ENCODE data around the gene C9orf85.
A peak's percentile ranks its signal among the peaks of the same experiment; 100 is the strongest.

The C9orf85 gene

DNA sequence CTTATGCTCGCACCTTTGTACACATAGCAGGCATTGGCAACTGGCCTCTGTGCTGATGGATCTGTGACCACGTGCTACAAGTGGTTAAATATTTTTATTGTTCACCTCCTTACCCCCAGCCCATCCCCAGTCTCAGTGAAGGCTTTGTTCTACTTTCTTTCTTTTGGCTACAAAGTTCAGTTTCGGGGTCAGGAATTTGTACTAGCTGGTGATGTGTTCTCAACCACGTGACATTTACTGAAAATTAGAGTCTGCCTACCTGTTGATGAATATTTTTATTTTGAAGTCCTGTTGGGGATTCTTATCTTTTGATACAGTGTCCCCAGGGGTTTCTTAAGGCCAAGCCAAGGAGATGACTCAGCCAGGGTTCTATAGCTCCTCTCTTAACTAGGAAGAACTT, 101.2 kb downstream of the C9orf85 start:
- Histone ChIP-seq H3K4me1 (ENCODE audit: low read length) (peaks cover 8% of the 10 kb centered on the region), H3K4me2 (ENCODE audit: low read depth, low read length) (0 out of 2 replicates have a peak overlapping the region, but pooled peaks have one; percentile 10), H3K9ac (ENCODE audit: low read length) (no peak overlapping the region), H4K20me1 (ENCODE audit: insufficient read depth, low read length) (no peaks in the 10 kb centered on the region), H3K9me3 (replicated peaks; ENCODE audit: insufficient read depth, low read length) (no peaks in the 10 kb centered on the region), H2AFZ (ENCODE audit: low read length) (no peak overlapping the region), H3K27ac (ENCODE audit: low read length) (no peak overlapping the region), H3K79me2 (ENCODE audit: low read length) (no peaks in the 10 kb centered on the region), H3K27me3 (replicated peaks; ENCODE audit: insufficient read depth, low read length) (no peaks in the 10 kb centered on the region), H3F3A (ENCODE audit: insufficient read depth, low read length) (no peaks in the 10 kb centered on the region), H3K9me2 (replicated peaks; ENCODE audit: insufficient read depth, low read length) (no peaks in the 10 kb centered on the region), H3K4me3 (ENCODE audit: low read length) (no peak overlapping the region), H3K36me3 (replicated peaks; ENCODE audit: insufficient read depth, low read length) (no peaks in the 10 kb centered on the region)
- DNase-seq = peak; percentile 20
- no peak for TF ChIP-seq CTCF (IDR thresholded peaks at IDR 0.05; ENCODE audit: low read length)
- TF ChIP-seq EZH2 (optimal IDR thresholded peaks at IDR 0.05; ENCODE audit: low read depth, low read length) = no peak
- no peak for TF ChIP-seq EZH2phosphoT487 (IDR thresholded peaks at IDR 0.05; ENCODE audit: low read length)

- H3K36me3 ChIP-seq (replicated peaks; ENCODE audit: insufficient read depth, low read length) = no peaks in the 10 kb centered on the region
- H3K4me1 ChIP-seq (ENCODE audit: low read length) = peaks cover 8% of the 10 kb centered on the region
- H3K4me3 ChIP-seq (ENCODE audit: low read length) = no peak overlapping the region
- 0 out of 2 replicates have a peak overlapping the region, but pooled peaks have one; percentile 3 for H3K27ac ChIP-seq (ENCODE audit: low read length)
- H3K9ac ChIP-seq (ENCODE audit: low read length) = no peak overlapping the region
- H3K27me3 ChIP-seq (replicated peaks; ENCODE audit: insufficient read depth, low read length) = no peaks in the 10 kb centered on the region
- no peaks in the 10 kb centered on the region for H3F3A ChIP-seq (ENCODE audit: insufficient read depth, low read length)
- H4K20me1 ChIP-seq (ENCODE audit: insufficient read depth, low read length) = no peaks in the 10 kb centered on the region
- TF ChIP-seq CTCF (IDR thresholded peaks at IDR 0.05; ENCODE audit: low read length) (no peak), EZH2phosphoT487 (IDR thresholded peaks at IDR 0.05; ENCODE audit: low read length) (no peak), EZH2 (optimal IDR thresholded peaks at IDR 0.05; ENCODE audit: low read depth, low read length) (no peak)
- no peaks in the 10 kb centered on the region for H3K79me2 ChIP-seq (ENCODE audit: low read length)
- H2AFZ ChIP-seq (ENCODE audit: low read length) = no peak overlapping the region
- peak; percentile 28 for DNase-seq
- no peaks in the 10 kb centered on the region for H3K9me2 ChIP-seq (replicated peaks; ENCODE audit: insufficient read depth, low read length)
- peak overlapping the region; percentile 10; the same call in 1 of the 2 replicates for H3K4me2 ChIP-seq (ENCODE audit: low read depth, low read length)
- no peaks in the 10 kb centered on the region for H3K9me3 ChIP-seq (replicated peaks; ENCODE audit: insufficient read depth, low read length)
These were observed 101.9 kb downstream of the C9orf85 start for GRCh38 chr9:72013292-72013760.

GRCh38 chr9:72022841-72023240, 111.4 kb downstream of the C9orf85 start:
- H3K4me2 ChIP-seq (ENCODE audit: low read depth, low read length) = no peak overlapping the region
- H3K79me2 ChIP-seq (ENCODE audit: low read length) = no peaks in the 10 kb centered on the region
- H3K9ac ChIP-seq (ENCODE audit: low read length) = no peak overlapping the region
- H3K27me3 ChIP-seq (replicated peaks; ENCODE audit: insufficient read depth, low read length) = no peaks in the 10 kb centered on the region
- no peak for DNase-seq
- no peaks in the 10 kb centered on the region for H3K36me3 ChIP-seq (replicated peaks; ENCODE audit: insufficient read depth, low read length)
- no peak overlapping the region for H3K27ac ChIP-seq (ENCODE audit: low read length)
- no peak overlapping the region for H3K4me3 ChIP-seq (ENCODE audit: low read length)
- TF ChIP-seq CTCF (IDR thresholded peaks at IDR 0.05; ENCODE audit: low read length) = no peak
- H3K9me2 ChIP-seq (replicated peaks; ENCODE audit: insufficient read depth, low read length) = no peaks in the 10 kb centered on the region
- no peak overlapping the region for H2AFZ ChIP-seq (ENCODE audit: low read length)
- no peaks in the 10 kb centered on the region for H3K9me3 ChIP-seq (replicated peaks; ENCODE audit: insufficient read depth, low read length)
- no peaks in the 10 kb centered on the region for H3K4me1 ChIP-seq (ENCODE audit: low read length)
- H4K20me1 ChIP-seq (ENCODE audit: insufficient read depth, low read length) = no peaks in the 10 kb centered on the region
- H3F3A ChIP-seq (ENCODE audit: insufficient read depth, low read length) = no peaks in the 10 kb centered on the region

All from MM.1S (cell line).